ENCODE data around the gene PLXNA2.

PLXNA2 gene, protein sequence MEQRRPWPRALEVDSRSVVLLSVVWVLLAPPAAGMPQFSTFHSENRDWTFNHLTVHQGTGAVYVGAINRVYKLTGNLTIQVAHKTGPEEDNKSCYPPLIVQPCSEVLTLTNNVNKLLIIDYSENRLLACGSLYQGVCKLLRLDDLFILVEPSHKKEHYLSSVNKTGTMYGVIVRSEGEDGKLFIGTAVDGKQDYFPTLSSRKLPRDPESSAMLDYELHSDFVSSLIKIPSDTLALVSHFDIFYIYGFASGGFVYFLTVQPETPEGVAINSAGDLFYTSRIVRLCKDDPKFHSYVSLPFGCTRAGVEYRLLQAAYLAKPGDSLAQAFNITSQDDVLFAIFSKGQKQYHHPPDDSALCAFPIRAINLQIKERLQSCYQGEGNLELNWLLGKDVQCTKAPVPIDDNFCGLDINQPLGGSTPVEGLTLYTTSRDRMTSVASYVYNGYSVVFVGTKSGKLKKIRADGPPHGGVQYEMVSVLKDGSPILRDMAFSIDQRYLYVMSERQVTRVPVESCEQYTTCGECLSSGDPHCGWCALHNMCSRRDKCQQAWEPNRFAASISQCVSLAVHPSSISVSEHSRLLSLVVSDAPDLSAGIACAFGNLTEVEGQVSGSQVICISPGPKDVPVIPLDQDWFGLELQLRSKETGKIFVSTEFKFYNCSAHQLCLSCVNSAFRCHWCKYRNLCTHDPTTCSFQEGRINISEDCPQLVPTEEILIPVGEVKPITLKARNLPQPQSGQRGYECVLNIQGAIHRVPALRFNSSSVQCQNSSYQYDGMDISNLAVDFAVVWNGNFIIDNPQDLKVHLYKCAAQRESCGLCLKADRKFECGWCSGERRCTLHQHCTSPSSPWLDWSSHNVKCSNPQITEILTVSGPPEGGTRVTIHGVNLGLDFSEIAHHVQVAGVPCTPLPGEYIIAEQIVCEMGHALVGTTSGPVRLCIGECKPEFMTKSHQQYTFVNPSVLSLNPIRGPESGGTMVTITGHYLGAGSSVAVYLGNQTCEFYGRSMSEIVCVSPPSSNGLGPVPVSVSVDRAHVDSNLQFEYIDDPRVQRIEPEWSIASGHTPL (N-terminal part only)

GRCh38 chr1:208243967-208244916 is at the start of gene PLXNA2:
Gene PLXNA2 (minus strand): TSS chr1:208244384. CDS start chr1:208217922, 26,462 bp downstream.
- DNase-seq: peak; percentile 58

- no peak for DNase-seq
Measured at GRCh38 chr1:208292908-208293307, 48.7 kb upstream of the PLXNA2 start.

- DNase-seq: no peak
Measured at GRCh38 chr1:208291923-208292711, 47.9 kb upstream of the PLXNA2 start.

GRCh38 chr1:208291129-208291528 is 46.9 kb upstream of the PLXNA2 start:
- no peak for DNase-seq

DNA sequence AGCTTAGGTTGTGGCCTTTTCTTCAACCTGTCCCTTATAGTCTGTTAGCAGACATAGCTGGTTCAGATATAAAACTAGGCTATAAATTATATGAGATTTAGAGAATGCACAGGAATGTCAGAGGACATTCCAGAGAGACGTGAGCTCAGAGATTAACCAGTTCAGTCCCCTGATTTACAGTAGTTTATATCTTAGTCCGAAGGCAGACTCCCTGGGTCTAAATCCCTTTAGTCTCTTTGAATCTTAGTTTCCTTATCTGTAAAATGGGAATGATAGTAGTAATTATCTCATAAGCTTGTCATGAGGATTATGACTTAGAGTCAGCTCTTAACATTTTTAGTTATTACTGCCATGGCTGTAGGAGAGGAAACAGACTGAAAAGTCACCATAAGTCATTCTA is 45.5 kb upstream of the PLXNA2 start:
- DNase-seq: no peak

DNA sequence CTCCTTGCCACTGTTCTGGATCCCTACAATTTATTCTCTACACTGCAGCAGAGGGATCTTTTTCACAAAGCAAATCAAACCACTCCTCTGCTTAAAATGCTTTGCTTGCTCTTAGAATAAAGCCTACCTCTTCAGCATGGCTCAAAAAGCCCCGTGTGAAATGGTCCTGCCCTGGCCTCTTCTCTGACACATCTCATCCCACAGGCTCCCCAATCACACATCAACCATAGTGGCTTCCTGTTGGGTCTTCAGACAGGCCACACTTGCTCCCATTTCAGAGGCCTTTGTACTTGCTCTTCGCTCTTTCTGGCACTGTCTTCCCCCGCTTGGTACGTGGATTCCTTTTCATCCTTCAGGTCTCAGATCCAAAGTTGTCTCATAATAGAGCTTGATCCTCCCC is 44.3 kb upstream of the PLXNA2 start:
- no peak for DNase-seq

DNA sequence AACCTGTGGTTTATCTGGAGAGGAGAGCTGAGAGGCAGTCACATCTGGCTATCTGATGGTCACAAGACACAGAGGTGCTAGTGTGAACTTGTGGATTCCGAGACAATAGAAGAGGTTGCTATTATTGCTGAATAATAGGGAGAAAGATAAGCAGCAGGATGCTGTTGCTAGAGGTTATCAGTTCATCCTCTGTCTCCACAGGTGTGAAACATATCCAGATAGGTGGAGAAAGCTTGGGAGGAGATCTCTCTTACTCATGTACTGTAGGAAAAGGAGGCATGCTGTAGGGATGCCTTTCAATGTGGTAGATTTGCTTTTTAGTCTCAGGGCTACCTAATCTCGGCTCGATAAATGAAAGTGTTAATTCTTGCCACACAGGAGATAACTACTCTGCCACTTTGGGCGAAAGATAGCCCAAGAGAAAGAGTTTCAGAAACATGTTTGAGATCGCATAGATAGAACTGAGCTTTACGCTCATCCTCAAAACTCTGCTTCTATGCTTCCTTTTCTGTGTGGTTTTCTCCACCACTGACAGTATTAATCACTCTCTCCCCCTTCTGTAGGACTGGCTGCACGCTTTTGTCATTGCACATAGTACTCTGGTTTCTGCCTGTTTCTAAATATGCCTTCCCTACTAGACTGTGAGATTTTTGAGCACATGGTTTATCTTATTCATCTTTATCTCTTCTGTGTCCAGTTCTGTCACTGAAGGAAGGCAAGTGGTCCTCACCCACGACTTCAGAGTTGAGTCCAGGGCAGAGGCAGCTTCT is 36.7 kb upstream of the PLXNA2 start:
- no peak for DNase-seq

DNA sequence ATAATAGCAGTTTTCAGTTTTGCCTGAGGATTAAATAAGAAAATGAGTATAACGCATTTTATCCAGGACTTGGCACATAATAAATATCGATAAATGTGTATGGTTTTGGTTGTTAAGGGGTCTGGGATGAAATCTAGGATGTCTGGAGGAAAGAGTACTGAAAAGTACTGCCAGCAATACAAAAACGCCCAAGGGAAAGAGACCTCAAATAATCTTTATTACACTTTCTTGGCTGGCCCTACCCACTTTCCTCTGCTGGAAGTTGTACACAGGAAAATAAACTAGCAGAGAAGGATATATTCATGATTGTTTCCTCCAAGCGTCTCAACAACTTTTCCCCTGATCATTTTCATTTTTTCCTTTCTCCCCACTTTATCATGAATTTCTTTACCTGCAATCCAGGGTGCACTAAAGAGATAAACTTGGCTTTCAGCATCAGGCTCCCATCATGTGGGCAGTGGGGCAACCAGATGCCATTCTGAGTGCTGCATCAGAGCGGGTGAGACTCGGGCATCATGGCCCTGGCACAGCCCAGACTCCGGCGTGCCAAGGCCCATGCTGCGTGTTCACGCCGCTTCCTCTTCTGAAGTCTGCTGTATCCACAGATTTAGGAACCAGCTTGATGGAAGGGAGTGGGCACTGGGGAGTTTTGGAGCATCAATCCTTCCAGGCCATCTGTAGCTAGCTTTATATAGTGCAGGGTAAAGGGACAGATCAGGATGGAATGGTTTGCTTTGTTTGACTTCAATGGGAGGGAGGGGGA is 35.8 kb upstream of the PLXNA2 start:
- DNase-seq: no peak

DNA sequence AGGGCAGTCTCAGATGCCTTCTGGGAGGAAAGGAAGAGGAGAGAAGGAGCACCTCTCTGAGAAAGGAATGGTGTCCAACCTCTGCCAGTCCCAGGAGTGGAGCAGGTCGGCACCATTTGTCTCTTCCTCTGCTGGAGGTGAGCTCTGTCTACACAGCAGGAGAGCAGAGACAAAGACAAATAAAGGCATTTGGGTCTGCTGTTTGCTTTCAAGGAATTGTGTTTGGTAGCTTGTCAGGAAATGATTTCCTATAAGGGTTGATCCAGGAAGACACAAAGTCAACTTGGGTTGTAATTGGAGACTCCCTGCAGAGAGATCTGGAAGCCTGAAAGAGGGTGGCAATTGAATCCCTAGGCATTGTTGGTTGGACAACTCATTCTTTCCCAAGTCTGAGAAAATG is 34.5 kb upstream of the PLXNA2 start:
- DNase-seq: no peak

GRCh38 chr1:208276757-208277435 is 32.7 kb upstream of the PLXNA2 start:
- DNase-seq: no peak

DNA sequence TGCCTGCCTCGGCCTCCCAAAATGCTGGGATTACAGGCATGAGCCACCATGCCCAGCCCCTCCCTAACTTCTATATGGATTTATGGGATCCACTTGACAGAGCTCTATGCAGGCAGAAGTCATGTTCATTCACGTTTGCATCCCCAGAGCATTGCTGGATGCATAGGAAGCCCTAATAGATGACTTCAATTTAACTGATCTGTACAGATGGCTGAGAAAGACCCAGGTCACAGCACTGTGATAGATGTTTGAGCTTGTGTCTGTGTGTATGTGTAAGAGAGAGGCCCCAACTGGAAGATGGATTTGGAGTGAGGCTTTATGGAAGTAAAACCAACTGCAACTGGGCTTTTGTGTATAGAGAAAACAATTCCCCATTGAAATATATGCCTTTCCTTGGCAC is 30.9 kb upstream of the PLXNA2 start:
- no peak for DNase-seq

DNA sequence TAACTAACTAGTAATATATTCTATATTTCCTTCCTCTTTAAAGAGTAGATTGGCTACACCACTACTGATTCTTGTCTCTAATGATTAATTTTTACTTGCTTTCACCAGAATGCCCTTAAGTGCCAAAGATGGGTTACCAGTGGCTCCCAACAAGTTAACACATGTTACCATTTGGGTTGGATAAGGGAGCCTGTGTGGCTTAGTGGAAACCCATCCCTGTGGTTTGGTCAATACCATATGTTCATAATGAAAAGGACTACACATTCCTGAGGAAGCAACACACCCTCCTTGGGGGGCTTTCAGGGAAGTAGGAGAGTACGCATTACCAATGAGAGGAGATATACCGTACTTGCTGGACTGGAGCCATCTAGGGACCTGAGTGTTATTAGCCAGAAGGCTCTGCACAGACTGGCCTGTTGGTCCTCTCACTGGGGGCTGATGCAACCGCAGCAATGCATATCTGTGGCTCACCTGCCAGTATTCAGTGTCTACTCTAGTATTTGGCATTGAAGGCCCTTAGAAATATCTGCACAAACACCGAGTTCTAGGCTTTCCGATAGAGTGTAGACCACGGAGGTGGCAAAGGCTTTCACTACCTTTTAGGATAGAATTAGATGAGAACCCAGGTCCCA is 29.3 kb upstream of the PLXNA2 start:
- DNase-seq: no peak

GRCh38 chr1:208272713-208273112 is 28.5 kb upstream of the PLXNA2 start:
- no peak for DNase-seq

- DNase-seq: no peak
Measured at GRCh38 chr1:208272311-208272710, 28.1 kb upstream of the PLXNA2 start.

DNA sequence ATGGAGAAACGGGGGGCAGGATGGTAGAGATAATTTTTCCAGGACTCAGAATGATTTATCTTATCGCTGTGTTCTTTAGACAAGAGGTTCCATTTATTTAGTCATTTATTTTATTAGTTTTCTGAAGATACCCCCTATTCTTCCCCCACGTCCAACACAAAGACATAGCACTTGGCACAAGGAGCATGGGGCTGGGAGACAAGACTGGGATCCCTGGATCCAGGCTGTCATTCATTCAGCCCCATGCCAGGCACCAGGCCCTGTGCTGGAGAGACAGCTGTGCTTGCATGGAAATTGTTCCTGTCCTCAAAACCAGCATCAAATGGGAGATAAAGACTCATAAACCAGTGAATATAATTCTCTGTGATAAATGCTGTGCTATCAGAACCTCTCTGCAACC is 27.1 kb upstream of the PLXNA2 start:
- DNase-seq: no peak

GRCh38 chr1:208270651-208271141 is 26.5 kb upstream of the PLXNA2 start:
- DNase-seq: no peak

DNA sequence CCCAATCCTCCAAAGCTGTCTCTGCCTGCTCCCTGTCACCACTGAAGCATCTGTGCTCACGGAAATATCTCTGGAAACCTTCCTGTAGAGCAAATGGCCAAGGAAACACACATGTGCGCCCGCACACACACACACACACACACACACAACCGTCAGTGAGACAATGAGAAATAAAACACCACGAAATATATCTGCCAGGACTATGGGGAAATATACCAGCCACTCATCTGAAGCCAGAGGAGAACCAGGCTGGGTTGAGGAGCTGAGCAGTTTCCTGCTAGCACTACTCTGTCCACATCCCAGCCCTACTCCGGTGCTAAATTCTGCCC is 25.1 kb upstream of the PLXNA2 start:
- DNase-seq: no peak

GRCh38 chr1:208268541-208269337 is 24.6 kb upstream of the PLXNA2 start:
- no peak for DNase-seq
